IPS-NIHi7 (cell line): ENCODE measurements around the gene RAPGEF4.
"Not testable (repeated sequence)": the region's sequence is repeated elsewhere in the genome, so short reads cannot be mapped to it uniquely, and the experiment has no call there.

Source experiments
- DNase-seq: peaks from one replicate; pipeline ENCODE4 v3.0.0; 2012; ENCODE audit warnings: mixed read lengths; ENCODE audit errors: extremely low spot score

The RAPGEF4 gene

DNA sequence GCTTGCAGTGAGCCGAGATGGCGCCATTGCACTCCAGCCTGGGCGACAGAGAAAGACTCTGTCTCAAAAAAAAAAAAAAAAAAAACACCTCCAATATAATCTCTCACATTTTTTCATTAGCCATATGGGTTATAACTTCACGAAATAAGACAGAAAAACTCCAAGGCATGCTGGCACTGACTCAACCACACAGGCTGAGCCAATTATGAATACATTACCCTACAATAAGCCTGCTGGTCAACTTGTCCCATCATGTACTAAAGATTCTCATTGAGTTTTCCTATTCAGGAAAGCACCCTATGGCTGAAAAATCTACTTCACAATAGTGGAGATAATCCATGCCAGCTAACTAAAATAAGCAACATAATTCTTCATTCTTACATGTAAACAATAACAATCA lies 327.2 kb downstream of the RAPGEF4 start:
- no peak for DNase-seq

DNA sequence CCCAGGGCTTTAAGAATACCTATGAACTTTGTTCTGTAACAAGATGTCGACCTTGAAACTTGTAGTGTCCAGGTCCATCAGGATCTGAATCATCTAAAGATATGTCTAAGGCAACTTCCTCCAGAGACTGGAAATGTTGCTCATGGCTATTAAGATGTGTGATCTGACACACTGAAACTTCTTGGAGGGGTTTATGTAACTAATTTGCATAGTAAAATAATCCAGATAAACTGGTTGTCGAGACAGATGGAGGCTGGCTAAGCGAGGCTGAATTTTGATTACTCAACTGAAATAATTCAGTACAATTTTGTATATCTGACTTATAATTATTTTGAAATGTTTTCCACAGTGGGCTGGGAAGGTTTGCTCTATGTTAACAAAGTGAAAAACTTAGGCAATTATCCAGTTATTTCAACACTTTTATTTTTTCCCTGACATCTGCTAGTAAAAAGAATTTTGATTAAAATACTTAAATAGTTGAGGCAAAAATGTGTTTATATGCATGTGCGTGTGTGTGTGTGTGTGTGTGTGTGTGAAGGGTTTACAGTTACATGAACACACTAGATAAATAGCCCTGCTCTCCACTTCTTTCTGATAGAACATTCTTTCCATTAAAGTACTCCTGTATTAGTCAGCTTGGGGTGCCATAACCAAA lies 328.6 kb downstream of the RAPGEF4 start:
- DNase-seq, result no peak

GRCh38 chr2:173066887-173067676 lies 331.4 kb downstream of the RAPGEF4 start:
- no peak for DNase-seq

GRCh38 chr2:173075056-173075780 lies 339.6 kb downstream of the RAPGEF4 start:
- peak; percentile 18 for DNase-seq

DNA sequence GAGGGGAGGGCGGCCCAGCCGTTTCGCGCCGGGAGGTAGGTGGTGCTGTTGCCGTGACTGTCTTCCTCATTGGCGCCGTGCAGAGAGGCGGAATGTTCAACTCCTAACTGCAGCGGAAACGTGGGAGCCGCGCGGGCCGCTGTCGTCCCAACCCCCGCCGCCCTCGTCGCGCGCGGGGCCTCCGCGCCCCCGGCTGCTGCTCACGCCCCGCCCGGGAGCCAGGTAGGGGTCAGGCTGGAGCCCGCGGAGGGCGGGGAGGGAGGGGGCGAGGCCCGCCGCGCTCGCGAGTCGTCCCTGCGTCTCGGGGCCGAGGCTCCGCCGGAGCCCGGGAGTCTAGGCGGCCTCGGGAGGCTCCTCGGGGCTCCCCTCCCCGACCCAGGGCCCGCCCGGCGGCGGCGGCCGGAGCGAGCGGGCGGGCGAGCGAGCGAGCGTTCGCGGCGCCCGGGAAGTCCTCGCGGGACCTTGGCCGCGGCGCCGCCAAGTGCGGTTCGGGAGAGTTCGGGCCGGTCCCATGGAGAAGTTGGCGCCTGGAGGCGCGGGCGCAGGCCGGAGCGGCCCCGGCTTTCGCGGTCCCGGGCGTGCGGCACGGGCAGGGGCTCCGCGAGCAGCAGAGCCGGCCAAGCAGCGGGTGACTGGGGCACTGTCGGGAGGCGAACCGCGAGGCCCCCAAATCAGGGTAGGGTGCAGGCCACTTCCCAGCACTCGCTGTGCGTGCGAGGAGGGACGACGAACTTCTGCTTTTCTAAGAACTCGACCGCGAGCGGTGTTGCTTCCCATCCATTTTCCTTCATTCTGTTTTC lies 340.3 kb downstream of the RAPGEF4 start, which contains the start of gene MAP3K20:
MAP3K20 (plus strand) TSS at position 66 of the 800 bp plus-strand sequence. CDS start 15,186 bp downstream, outside the sequence.
- DNase-seq, result peak; percentile 46

GRCh38 chr2:173076581-173077345 lies 341.1 kb downstream of the RAPGEF4 start:
- peak; percentile 54 for DNase-seq

GRCh38 chr2:173077506-173078177 lies 342.0 kb downstream of the RAPGEF4 start:
- DNase-seq, result no peak

DNA sequence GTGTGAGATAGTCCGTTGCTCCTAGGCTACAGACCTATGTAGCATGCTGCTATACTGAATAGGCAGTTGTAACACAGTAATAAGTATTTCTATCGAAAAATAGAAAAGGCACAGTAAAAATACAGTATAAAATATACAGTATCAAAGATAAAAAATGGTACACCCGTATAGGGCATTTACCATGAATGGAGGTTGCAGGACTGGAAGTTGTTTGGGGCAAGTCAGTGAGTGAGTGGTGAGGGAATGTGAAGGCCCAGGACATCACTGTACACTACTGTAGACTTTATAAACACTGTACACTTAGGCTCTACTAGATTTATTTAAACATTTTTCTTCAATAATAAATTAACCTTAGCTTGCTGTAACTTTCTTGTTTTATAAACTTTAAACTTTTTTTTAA lies 343.5 kb downstream of the RAPGEF4 start:
- DNase-seq, result no peak

DNA sequence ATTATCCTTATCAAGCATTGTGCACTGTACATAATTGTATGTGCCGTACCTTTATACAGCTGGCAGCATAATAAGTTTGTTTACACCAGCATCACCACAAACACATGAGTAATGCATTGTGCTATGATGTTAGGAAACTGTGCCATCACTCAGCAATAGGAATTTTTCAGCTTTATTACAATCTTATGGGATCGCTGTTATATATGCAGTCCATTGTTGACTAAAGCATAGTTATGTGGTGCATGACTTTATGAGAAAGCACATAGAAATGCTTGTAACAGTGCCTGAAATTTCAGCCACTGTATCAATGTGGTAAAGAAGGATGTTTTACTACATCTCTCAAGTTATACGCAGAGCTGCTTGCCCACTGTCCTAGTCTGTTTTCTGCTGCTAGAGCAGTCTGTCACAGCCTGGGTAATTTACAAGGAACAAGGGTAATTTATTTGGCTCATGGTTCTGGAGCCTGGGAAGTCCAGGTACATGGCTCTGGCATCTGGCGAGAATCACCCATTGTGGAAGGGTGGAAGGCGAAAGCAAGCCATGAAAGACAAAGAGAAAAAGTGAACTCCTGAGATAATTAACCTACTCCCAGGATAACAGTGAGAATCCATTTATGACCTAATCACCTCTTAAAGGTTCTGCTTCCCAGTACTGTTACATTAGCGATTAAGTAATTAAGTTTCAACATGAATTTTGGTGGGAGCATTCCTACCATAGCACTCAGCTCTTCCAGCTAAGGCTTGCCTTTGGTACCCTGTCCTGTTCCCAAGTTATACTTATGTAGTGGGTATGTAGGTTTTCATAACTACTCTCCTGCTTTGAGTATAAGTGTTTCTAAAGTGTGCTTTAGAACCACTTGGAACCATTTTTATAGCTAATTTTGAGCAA lies 344.6 kb downstream of the RAPGEF4 start:
- DNase-seq, result no peak

GRCh38 chr2:173086518-173087213 lies 351.0 kb downstream of the RAPGEF4 start:
- DNase-seq, result no peak

DNA sequence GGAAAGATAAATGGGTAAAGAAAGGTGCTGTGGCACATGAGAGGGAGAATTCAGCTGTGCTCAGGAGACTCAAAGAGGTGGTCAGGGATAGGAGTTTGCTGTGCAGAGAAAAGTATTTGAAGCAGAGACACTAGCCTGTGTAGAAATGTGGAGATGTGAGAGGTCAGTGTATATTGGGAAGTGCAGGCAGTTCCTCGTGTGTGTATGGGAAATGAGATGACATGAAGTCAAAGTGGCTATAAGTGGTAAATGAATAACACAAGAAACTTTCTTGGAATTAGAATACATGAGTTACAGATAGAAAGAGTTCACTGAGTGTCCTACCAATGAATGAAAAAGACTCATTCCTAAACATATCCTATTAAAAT lies 351.6 kb downstream of the RAPGEF4 start:
- no peak for DNase-seq

DNA sequence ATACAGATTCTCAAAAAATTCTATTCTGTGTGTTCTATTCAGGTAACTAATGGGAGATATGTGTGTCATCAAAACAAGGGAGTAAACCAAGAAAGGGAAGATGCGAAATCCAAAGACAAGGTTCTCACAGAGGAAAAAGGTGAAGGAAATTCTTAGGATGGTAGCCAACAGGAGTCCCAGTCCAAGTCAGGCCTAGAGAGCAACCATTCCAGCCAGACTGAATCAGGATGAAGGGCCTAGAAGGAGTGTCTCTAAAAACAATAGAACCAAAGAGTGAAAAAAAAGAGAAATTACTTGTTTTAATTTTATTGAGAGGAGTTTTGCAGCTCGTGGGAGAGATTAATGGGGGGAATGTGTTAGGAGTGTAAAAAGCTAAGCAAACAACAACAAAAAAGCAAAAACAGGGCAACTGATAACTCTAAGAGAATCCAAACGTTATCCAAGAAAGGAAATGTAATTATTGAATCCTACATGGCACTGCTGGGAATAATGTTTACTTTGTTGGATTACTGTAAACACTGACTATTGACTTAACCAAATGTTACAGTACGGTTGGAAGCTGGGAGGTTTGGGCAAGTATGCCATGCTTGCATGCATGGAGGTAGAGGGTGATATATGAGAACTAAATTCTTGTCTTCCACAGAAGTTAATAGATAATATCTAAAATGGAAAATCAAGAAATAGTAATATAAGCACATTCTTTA lies 352.3 kb downstream of the RAPGEF4 start:
- DNase-seq, result no peak

DNA sequence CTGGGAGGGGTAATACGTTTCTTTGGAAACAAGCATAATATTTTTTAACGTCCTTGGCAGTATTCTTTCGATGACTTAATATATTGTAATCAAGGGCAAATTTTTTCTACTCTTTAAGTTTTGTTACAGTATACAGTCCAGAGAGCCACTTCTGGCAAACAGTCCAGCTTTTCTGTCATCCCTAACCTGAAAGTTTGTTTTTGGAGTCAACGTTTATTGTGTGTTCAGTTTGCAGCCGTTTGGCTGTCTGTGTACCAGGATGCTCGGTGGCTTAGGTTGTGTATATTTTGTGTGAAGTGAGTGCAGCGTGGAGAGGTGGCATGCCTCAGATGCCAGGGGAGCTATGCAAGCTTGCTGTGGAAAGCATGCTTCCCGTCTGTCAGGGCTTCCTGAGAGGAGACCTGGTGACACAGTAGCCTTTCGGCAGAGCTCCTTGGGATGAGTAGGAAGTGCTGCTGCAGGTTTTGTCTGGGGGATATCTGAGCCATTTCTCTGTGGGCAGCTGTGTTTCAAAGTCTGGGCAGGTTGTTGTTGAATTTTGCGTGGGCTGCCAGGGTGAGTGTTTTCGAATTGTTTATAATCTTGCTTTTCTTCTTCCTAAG lies 354.7 kb downstream of the RAPGEF4 start:
- DNase-seq, result peak; percentile 24

DNA sequence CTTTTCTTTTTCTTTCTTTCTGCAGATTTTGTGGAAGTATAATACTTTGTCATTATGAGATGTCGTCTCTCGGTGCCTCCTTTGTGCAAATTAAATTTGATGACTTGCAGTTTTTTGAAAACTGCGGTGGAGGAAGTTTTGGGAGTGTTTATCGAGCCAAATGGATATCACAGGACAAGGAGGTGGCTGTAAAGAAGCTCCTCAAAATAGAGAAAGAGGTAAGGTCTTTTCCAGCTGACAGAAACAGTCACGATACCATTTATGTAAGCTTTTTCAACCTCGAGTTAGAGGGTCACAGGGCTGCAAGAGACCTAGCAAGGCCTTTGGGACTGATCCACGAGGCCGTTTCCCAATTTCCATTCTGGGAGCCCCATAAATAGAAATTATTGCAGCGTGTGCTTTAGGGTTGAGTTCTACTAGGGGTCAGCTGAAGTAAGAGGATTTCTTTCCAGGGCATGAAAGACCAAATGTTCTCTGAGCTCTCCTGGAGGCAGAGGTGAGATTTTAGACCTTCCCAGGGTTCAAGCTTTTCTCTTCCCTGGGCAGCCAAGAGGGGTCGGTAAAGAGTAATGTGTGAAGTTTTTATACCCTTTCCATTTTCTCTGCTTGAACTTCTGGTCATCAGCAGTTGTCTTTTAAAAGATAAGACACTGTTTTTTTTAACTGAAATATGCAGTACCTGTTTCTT lies 355.5 kb downstream of the RAPGEF4 start:
- DNase-seq, result peak; percentile 29

- DNase-seq, result no peak
Measured at GRCh38 chr2:173091910-173092309, 356.3 kb downstream of the RAPGEF4 start.

DNA sequence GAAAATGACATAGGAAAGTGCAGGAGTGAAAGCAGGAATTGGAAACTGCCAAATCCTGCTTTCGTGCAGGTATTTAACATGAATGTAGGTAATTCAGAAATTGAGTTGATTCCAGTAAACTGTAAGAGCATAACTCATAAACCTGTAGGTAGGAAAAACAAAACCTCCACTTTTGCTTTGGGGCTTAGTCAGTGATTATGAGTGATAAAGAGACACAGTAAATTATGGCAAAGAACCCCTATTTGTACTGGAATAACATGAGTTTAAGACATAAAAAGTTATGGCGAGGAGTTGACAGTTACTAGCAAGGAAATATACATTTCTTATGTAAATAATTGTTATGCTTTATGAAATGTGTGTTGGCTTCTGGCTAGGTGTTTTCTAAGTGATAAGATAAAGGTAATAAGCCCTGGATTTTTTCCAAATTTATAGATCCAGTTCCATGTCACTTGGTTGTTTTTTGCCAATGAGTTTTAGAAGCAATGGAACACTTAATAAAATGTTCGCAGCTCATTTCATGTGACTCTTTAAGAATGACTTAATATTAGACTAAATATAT lies 357.3 kb downstream of the RAPGEF4 start:
- no peak for DNase-seq

DNA sequence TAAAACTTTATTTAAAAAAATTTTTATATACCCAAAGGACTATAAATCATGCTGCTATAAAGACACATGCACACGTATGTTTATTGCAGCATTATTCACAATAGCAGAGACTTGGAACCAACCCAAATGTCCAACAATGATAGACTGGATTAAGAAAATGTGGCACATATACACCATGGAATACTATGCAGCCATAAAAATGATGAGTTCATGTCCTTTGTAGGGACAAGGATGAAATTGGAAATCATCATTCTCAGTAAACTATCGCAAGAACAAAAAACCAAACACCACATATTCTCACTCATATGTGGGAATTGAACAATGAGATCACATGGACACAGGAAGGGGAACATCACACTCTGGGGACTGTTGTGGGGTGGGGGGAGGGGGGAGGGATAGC lies 358.0 kb downstream of the RAPGEF4 start:
- not testable (repeated sequence) for DNase-seq
